Erythroblast (primary cell): ENCODE results near the gene NOSTRIN.

ENCODE experiments used
- GATA1 ChIP-seq: IDR thresholded peaks from 2 replicates; pipeline ENCODE4 v1.6.1; 2011; ENCODE audit warnings: low read depth, mild to moderate bottlenecking, control low read depth, low read length, moderate library complexity
- POLR2A ChIP-seq: IDR thresholded peaks from 2 replicates; pipeline ENCODE4 v1.6.1; 2011; ENCODE audit warnings: mild to moderate bottlenecking, low read length

GRCh38 chr2:168773719-168774521 lies 28.5 kb upstream of the NOSTRIN start:
- no peak for TF ChIP-seq POLR2A
- TF ChIP-seq GATA1, result peak; percentile 61
